Smooth muscle cell of the brain vasculature (primary cell): ENCODE measurements around the gene THBS2.

Experiments
- DNase-seq: peaks from one replicate; pipeline ENCODE4 v3.0.0-alpha.2; 2012; ENCODE audit warnings: low read depth, low spot score

THBS2 gene

GRCh38 chr6:169250660-169251059 lies 3.0 kb downstream of the THBS2 start:
- DNase-seq: peak; percentile 67

- DNase-seq: no peak
These were observed 4.6 kb downstream of the THBS2 start for GRCh38 chr6:169249057-169249456.

DNA sequence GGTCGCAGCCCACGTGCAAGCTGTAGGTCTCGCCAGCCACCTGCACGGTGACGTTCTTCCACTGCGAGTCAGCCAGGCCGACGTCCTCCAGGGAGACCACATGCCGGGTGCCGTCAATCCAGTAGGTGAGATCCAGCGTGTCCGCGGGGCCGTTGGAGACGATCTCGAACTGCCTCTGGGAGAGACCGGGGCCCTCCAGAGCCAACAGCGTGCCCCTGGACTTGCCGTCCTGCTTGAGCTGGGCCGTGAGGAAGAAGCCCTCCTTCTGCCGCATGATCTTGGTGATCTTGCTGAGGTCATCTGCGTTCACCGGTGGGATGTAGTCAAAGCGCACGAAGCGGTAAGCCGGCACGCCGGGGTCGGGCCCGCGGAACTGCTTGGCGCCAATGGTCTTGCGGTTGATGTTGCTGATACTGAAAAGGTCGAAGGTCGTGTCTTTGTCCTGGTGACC lies 5.1 kb downstream of the THBS2 start:
- DNase-seq: no peak

- DNase-seq: no peak
These were observed 5.7 kb downstream of the THBS2 start for GRCh38 chr6:169247991-169248390.

GRCh38 chr6:169247419-169247818 lies 6.2 kb downstream of the THBS2 start:
- DNase-seq: no peak

GRCh38 chr6:169246445-169246844 lies 7.2 kb downstream of the THBS2 start:
- no peak for DNase-seq

- no peak for DNase-seq
These were observed 8.8 kb downstream of the THBS2 start for GRCh38 chr6:169244684-169245383.

DNA sequence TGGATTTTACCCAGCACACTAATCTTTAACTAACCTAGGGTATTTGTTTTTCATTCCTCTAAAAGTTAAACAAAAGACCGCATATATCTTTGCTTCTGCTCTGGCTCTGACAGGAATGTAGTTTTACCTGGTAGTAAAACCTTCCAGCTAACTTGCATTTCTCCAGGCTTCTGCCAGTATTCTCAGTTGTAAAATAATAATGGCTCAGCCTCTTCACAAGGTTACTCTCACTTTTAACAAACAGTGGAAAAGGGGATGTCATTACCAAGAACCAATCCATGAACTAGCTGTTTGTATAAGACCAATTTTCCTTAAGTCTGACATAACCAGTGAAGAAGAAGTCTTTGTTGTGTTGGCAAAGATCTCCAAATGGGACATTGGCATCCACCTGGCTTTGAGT lies 10.0 kb downstream of the THBS2 start:
- no peak for DNase-seq

DNA sequence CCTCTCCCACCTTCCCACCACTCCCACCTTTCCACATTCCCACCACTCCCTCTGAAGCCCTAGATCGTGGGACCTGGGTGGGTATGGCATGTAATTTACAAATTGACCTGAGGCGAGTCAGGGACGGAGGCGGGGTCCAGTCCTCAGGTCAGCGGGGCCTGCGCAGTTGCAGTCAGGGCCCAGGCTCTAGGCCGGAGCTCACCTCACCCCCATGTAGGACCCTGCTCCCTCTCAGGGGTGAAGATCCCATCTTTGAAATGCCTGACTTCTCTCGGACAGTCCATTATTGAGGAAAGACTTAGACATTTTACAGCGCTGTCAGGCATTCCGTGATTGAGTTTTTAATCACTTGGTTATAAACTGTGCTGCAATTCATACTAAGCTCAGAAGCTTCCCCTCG lies 10.5 kb downstream of the THBS2 start:
- DNase-seq: no peak

DNA sequence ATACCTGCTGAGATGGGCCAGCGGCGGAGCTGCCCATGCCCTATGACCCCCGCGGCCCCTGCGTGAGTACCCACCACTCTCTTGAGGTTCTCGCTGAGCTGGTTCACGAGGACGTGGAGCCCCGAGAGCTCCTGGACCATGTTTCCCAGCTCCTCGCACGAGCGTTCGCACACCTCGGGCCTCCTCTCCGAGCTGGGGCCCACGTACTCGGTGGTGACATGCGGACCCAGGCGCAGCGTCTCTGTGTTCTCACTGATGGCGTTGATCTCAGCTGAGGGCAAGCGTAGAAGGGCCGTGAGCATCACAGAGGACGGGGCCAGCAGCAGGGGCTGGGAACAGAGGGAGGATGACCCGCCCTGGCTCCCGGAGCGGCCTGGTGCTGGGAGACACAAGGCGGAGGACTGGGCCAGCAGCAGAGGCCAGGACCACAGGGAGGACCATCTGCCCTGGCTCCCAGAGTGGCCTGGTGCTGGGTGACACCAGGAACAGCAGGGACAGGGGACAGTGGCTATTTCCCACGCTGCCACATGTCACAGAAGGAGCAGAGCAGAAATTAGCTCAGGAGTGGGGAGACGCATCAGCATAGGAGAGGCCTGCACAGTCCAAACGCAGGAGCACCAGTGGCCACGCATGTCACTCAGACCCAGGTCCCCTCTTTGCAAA lies 11.8 kb downstream of the THBS2 start:
- no peak for DNase-seq

DNA sequence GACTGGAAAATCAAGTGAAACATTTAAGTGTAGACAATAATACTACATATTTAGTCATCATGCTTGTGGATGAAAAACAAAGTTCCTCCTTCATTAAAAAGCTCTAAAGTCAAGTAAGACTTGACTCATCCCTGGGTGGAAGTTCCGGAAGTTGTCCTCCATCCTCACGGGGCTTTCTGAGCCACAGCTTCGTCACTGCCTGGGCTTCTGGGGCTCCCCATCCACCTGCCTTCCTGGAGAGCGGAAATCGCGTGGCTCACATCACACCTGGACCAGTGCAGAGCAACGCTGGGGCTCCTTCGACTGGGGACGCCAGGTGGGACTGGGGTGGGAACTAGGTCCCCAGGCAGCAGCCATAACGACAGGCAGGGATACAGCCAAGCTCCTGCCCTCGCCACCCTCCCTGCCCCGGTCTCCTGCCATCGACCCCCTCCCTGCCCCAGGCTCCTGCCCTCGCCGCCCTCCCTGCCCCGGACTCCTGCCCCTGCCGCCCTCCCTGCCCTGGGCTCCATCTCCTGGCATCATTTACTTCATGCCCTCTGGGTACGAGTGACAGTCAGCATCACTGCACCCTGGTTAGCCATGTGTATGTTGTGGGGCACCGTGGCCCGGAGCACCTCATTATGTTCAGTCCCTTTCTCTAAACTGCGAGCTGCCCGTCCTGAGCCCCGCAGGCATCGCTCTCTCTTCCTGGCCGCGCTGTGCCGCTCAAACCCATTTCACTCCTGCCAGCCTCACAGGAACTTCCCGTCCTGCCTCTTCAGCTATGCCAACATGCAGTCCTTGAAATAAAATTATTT lies 12.9 kb downstream of the THBS2 start:
- DNase-seq: no peak

GRCh38 chr6:169240125-169240524 lies 13.5 kb downstream of the THBS2 start:
- DNase-seq: no peak

DNA sequence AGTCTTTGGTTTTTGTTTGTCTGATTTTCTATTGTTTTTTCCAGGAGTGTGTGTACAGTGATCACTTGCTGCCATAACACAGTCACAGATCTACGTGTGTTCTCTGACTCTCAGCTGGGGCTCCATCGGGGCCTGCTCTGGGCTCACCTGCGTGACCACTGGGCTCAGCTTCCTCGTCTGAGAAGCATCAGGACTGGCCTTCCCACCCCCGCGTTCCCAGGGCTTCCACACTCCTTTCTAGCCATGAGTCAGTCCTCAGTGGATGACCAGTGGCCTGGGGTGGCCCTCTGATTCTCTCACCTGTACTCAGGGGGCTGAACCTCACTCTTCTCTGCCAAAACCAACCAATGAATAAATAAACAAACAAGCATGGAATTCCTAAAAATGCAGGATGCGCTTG lies 14.5 kb downstream of the THBS2 start:
- no peak for DNase-seq

GRCh38 chr6:169238766-169239165 lies 14.9 kb downstream of the THBS2 start:
- no peak for DNase-seq

DNA sequence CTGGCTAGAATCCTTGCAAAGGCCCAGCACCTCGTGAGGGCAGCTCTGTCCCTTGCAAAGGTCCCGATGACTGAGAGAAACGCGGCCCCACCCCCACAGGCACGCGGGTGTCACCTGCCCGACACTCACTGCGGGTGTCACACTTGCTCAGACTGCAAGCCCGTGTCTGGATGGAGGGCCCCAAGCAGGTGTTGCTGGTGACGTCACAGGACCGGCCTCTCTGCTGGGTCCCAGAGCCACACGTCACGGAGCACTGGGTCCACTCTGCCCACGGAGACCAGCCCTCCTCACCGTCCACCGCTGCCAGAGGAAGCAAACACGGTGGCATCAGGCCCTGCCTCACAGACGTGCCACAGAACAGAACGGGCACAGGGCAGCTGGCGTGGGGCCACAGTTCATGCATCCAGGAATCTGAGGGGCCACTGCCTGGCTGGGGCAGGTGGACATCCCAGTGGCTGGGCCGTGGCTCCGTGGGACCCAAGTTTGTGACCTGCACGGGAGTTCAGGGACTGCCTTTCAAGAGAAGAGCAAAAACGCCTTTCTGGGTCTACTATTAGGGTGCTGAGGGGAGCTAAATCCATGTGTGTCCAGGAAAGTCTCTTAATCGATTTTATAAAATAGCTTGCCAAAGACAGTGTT lies 16.0 kb downstream of the THBS2 start:
- DNase-seq: no peak

DNA sequence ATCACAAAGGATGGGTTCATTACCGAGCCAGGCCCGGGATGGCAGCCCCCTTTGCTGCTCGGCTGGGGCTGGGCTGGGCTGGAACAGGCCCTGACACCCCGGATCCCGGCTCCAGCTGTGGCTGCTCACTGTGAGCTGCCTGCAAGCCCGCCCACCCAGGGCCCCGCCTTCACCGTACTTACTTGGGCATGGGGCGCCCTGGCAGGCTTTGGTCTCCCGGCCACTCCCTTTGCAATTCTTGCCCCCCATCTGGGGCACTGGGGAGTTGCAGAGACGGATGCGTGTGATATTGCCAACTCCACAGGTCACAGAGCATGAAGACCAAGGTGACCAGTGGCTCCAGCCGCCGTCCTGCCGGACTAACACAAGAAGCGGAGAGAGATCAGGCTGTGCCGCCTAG lies 16.7 kb downstream of the THBS2 start:
- DNase-seq: no peak

DNA sequence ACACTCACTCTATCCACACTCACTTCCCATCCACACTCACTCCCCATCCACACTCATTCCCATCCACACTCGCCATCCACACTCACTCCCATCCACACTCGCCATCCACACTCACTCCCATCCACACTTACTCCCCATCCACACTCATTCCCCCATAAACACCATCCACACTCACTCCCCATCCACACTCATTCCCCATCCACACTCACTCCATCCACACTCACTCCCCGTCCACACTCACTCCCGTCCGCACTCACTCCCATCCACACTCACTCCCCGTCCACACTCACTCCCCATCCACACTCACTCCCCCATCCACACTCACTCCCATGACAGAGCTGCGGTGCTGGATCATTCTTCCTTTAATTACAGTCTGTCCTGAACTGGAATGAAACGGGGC lies 17.1 kb downstream of the THBS2 start:
- no peak for DNase-seq

GRCh38 chr6:169235286-169235685 lies 18.4 kb downstream of the THBS2 start:
- no peak for DNase-seq

- no peak for DNase-seq
These were observed 19.0 kb downstream of the THBS2 start for GRCh38 chr6:169234634-169235033.

GRCh38 chr6:169233832-169234231 lies 19.8 kb downstream of the THBS2 start:
- DNase-seq: no peak

DNA sequence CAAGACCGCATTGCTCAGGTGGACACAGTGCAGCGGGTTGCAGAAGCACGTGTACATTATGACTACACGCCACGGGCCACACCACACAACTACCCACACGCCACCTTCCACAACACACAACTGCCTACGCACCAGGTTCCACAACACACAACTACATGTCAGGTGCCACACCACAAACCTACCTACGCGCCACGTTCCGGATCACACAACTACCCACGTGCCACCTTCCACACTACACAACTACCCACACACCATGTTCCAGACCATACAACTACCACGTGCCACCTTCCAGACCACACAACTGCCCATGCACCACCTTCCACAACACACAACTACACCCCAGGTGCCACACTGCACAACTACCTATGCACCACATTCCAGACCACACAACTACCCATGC lies 20.5 kb downstream of the THBS2 start:
- DNase-seq: no peak

DNA sequence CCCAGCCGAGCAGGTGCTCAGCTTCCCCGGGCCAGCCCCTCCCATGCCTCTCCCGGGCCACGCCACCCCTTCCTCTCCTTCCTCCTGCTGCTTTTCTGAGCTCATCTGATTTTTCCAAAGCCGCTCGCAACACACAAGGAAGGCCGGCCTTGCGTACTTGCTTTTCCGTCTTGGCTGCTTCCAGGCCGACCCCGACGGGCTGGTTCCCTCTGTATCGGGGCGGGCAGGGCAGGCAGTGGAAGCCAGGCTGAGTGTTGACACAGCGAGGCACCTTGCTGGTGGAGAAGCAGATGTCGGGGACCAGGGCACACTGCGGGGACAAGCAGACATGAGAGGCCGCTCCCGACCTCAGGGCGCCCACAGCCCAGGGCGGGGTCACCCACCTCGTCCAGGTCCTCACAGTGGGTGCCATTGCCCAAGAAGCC lies 21.1 kb downstream of the THBS2 start:
- DNase-seq: no peak
